HG03354 (cell line): ENCODE data around the gene ELK4.

Source experiments
- ATAC-seq: cut with Tn5 transposase; IDR thresholded peaks from one replicate; pipeline ENCODE4 v1.9.1; 2021; ENCODE audit warnings: mild to moderate bottlenecking; ENCODE audit not compliant: unreplicated experiment, poor library complexity, severe bottlenecking

ELK4 gene

DNA sequence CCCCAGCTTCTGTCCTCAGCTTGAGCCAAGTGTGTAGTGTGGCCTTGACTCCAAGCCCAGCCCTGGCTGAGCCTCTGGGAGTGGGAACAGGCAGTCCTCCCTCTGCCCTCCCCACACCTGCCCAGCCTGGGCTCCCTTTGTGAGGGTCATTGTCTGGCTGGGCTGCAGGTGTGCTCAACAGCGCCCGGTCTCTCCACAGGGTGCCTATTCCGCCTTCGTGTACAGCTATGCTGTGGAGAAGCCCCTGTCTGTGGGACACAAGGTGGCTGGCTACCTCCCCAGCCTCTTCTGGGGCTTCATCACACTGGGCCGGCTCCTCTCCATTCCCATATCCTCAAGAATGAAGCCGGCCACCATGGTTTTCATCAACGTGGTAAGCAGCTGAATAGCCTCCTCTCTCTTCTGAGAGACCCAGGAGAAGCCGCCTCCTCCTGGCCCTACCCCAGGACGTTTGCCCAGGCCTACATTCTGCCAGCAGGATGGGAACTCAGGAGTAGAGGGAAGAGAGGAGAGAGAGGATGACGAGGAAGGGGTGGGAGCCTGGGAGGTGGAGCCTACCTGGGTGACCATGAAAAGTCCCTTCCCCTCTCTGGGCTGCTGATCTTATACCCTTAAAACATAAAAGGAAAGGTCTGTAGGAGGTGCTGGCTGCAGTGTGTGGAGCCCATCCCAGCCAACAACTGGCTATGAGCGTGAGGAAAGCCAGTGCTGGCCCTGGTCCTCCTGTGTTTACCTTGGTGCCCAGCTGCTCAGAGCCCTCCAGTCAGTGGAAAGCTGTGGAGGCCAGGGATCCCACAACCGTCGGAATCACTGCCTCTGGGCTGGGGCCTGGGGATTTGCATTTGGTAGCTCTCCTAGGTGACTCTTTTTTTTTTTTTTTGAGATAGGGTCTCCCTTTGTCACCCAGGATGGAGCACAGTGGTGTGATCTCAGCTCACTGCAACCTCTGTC lies 45.7 kb downstream of the ELK4 start:
- no peak for ATAC-seq

DNA sequence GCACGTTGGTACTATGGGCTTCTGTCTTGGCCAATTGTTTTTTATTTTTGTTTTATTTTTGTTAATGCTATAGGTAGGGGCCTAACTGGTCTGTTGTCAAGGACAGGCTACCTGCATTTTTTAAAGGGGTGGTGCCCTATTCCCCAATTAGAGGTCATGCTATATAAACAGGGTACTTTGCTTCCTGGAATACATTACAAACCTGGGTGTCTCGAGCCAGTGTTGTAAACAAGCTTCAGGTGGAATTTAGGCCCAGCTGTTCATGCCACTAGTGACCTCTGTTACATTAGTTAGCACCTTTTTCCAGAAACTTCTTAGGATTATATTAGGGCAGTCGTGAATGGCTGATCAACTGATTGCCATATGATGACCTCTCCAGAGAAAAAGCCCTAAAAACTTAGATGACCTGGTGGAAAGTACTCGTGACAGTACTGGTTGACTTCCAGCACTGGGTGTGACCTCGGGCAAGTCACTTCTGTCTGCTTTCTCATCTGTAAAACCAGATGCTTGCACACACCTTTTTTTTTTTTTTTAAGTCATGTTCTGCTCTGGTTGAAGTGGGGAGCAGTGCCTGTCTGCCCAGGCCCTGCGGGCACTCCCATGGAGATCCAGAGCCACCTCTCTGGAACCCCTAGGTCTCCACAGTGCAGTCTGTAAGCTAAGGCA lies 46.5 kb downstream of the ELK4 start:
- no peak for ATAC-seq

DNA sequence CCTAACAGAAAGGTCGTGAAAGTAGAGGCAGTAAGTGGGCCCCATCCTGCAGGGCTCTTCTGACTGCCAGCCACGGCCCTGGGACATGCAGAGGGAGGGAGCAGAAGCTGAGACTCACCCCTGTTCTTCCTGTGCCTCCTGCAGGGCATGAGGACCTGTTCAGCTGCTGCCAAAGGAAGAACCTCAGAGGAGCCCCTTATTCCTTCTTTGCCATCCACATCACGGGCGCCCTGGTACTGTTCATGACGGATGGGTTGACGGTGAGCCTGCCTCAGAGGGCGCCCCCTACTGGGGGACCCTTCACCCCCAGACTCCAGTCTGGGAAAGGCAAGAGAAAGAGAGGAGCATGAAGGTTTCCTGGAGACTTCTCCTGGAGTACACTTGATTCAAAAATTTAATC lies 47.1 kb downstream of the ELK4 start:
- no peak for ATAC-seq

DNA sequence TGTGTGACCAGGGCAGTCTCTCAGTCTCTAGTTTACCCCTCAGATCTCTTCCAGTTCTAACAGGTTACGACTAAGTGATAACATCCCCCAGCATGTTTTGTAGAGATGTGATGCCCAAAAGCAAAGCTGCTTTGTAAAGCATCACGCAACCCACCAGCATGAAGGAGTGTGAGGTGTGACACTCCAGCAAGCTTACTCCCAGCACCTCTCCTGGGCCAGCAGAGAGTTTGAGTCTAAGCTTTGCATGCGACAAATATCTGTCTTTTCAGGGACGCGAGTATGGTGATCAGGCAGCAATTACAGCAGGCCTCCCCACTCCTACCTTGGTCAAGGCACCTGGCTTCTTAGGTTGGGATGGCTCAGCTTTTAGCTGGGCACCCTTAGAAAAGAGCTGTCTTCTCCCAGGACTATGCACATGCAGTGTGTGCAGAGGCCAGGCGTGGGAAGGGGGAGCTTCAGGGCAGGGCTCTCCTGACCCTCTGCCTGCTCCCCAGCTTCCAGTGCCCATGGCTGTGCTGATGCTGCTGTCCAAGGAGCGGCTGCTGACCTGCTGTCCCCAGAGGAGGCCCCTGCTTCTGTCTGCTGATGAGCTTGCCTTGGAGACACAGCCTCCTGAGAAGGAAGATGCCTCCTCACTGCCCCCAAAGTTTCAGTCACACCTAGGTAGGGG lies 48.2 kb downstream of the ELK4 start:
- ATAC-seq: no peak

DNA sequence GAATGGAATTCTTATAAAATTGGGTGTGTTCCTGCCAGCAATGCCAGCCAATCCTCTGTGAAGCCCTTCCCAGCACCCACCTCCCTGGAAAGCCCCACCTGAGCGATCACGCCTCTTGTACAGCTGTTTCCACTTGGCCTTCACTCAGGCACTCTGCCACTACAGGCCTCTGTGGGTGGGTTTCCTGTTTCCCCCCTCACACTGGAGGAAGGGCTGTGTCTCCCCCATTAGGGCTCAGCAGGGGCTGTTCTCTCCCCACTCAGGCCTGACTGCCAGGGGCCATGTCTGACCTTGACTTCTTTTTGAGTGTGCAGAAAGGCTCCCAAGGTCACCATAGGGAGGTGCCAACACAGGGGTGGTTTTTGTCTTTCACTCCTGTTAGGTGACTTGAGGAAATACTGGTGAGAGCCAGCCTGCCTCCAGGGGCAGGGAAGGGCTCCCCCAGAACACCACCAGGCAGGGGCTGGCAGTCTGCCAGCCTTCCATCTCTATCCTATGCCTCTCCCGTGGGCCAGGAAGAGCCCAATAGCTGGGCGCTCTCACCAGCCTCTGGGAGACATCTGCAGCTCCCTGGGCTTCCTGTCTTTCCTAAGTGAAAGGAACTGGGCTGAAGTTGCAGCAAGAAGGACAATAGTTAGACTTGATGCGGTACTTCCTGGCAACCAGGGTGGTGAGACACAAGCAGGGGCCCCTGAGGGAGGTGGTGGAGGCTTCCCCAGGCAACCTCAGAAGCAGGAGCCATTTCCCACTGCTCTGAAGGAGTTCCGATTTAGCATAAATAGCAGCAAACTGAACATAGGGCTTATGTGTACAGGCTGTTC lies 49.1 kb downstream of the ELK4 start:
- ATAC-seq: no peak

DNA sequence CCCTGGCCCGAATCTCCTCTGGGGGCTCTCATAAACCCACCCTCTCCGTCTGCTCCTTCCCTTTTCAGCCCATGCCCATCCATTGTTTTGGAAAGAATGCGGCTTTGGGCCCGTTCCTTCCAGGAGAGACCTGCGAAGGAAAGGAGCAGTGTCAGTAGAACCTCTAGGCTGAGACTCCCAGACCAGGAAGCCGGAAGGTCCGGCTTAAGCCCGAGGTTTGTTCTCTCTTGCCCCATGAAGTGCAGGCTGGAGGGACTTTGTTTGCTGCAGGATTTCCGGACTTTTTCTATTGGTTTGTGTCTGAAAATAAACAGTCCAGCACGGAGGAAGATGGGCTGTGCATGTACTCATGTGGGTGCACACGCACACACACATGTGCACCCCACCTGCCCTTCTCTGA lies 49.8 kb downstream of the ELK4 start:
- no peak for ATAC-seq

DNA sequence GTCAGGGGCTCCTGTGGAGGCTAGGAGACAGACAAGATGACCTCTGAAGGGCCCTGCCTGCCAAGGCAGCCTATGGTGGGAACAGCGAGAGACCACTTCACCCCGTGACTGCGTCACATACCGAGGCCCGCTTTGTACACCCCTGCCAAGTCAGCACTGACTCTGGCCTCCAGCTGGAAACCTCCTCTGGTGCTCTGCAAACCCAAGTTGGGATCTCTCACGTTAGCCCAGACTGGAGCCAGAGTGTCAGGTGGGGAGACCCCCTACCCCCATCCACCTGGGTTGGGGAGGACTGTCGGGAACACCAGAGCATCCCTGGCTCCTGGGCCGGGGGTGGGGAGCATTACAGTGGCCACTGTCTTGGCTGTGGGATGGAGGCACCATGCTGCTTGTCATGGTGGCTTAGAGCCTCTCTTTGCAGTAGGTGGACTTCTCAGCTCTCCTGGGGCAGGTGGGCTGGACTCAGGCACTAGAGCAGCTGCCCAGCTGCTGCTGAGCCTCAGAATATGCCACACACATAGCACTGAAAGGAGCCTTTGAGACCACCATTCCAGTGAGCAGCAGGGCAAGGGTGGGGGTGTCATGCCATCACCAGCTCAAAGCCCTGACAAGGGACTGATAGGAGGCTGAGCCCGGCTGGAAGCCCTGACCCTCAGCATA lies 50.4 kb downstream of the ELK4 start:
- ATAC-seq: no peak

DNA sequence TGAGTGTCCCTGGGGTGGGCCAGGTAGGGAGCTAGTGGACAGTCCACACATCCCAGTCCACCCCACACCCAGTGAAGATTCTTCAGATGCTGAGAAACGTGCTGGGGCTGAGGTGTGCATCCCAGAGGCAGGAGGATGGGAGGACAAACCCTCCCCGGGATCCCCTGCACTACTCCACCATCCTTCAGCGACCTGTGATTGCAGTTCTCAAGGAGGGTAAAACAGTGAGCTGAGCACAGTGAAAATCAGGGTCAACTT lies 51.0 kb downstream of the ELK4 start:
- no peak for ATAC-seq

DNA sequence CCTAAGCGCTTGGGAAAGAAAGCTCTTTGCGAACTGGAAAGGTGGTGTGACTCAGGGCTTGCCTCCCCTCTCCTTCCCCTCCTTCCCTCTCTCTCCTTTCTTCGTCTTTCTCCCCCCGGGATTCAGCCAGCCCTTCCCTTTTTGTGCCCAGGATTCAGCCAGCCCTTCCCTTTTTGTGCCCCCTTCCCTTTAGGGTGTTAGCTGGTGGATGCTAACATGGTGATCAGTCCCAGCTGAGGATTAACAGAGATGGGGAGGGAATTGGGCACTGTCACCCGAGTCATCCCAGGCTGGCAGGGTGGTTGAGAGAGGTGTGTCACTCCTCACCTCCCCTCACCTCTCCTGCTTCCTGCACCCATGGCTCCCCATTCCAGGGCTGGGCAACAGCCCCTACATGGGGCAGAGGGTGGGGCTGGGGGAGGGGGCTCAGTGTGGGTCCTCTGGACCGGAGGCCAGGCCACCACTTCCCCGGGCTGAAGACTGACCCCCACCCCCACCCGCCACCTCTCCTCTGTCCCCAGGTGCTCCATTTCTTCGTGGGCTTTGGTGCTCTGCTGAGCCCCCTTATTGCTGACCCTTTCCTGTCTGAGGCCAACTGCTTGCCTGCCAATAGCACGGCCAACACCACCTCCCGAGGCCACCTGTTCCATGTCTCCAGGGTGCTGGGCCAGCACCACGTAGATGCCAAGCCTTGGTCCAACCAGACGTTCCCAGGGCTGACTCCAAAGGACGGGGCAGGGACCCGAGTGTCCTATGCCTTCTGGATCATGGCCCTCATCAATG lies 51.5 kb downstream of the ELK4 start:
- ATAC-seq: no peak

DNA sequence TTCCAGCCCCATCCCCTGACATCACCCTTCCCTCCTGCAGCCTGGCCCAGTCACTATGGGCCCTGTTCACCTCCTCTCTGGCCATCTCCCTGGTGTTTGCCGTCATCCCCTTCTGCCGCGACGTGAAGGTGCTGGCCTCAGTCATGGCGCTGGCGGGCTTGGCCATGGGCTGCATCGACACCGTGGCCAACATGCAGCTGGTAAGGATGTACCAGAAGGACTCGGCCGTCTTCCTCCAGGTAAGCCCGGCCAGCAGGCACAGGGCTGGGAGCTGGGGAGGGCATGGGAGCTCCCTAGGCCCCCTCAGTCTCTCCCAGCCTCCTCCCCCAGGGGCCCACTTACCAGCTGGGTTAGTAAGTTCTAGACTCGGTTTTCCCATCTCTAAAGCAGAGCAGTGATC lies 52.1 kb downstream of the ELK4 start:
- no peak for ATAC-seq

DNA sequence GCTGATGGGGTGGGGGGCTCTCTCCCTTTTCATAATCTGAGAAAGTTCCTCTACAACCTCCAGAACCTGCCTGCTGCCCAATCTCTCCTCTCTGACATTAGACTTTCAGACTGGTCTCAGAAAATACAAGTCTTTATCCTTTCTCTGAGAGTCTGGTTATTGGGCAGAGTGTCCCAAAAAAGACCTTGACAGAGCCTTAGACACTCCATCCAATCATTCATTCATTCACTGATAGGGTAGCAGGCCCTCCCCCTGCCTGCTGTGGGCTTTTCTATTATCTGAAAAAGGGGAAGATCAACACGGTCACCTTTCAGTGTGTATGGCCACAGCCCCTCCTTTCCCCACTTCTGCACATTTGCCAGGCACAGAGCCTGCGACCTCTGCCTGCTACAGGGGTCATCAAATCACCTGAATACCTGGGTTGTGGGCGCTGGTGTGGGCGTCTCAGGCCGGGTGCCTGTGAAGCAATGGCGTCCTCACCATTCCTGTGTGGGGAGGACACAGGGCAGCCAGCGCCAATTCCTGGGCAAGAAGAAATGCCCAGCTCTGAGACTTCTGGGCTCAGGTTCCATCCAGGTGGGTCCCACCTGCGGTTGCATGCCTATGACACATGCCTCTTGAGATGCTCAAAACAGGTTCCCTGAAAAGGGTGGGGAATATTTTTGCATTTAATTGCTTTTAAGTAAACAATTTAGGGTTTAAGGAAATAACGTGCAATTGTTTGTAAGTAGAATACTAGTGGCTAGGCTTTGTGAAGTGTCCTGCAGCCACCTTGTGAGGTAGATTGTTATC lies 52.8 kb downstream of the ELK4 start:
- no peak for ATAC-seq

DNA sequence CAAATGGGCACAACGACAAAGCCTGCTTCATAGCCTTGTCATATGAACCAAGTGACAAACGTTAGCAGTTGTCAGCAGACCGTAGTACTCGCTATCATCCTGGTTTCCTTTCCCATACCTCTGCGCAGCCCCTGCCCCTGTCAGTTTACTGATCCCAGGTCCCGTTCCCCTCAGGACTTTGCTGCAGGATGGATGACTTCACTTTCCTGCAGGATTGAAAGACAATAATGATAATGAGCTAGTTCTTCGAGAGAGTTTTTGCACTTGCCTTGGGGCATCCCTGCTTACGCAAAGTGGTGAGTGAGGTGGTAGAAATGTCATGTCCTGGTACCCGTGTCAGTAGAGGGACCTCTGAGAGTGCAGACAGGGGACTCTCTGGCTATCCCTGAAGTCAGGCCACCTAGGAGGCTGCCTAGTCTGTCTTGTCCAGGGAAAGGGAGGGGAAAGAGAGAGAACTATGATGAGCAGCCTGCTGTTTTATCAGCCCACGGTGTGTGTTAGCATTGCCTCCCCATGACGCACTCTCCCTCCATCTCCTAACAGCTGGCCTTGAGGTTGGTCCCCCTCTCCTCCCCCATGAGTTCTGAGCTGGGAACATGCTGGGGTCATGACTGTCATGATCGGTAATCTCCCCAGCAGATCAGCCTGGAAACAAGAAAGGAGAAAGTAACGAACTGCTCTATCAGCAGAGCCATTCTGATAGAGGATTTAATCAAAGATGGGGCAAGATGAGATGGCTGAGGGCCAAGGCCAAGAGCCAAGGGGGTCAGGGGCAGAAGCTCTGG lies 53.7 kb downstream of the ELK4 start:
- ATAC-seq: no peak

DNA sequence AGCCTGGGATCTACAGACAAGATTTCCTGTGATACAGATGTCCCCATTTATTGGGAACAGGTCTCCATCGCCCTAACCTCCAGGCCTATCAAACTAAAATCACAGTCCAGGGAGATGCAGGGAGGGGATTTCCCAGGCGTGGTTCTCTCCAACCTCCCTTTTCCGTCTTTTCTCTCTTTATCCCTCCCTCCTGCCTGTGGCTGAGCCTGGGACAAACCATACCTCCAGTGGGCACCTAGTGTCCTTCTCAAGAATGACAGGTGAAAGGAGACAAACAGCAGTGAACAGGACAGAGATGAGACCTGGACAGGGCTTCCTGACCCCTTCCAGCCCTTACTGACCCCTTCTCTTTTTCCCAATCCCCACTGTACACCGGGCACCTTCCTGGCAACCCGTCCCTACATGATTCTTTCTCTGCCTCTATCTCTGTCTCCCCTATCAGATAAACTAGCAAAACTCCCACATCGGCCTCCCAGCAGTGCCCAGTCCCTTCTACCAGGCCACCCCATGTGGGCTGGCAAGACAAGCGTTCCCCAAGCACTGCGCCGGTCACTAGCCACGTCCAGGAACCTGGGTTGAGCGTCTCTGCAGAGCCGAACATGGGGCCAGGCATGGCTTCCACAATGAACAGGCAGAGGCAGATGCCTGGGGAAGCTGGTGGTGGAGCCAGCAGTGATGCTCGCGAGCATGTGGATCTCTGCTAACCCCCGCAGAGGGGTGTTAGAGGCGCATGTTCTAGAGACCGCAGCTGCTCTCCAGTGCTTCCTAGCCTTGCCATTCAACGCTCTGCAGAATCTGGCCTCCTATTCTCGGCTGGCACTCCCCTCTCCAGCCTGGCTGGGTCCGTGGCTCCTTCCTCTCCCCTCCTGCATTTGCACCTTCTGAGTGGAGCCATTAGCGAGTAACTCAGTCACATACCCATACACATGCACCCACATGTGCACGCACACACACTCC lies 54.7 kb downstream of the ELK4 start:
- no peak for ATAC-seq

DNA sequence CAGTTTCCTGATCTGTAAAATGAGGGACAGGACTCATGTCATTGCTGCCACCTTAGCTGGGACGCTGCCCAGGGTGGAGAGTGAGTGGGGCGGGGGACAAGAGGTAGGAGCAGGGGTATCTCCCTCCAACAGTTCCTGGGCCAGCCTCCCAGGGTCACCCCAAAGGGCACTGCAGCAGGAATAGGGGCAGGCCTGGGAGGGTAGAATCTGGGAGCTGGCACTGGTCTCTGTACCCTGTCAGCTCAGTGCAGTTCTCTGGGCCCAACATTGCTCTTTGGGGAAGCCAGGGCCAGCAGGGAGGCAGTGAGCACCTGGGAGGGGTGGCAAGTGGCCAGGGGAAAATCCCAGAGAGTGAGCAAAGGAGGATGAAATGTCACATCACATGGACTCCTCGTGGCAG lies 55.8 kb downstream of the ELK4 start:
- ATAC-seq: no peak

DNA sequence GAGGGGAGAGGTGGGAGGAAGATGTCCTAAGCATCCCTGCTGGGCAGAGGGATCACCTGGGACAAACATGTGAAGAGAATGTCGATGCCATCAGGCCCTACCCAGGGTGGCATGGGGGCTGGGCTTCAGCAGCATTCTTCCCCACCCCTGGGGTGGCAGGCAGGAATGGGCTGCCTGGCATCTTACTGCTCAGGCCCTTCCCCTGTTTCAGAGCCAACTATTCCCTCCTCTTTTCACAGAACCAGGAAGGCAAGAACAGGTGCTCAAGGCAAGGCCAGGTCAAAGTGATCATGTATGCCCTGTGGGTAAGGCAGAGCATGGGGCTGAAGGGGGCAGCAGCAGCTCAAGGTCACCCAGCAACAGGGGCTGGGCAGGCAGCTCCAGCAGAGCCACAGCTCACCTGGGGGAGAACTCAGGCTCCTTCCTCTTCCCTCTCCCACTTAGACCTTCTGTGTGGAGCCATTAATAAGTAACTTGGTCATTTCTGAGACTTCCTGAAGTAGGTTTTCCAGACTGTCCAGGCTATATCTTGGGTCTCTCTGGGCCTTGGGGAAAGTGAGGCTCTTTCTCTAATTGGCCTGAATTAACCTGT lies 56.4 kb downstream of the ELK4 start:
- no peak for ATAC-seq

DNA sequence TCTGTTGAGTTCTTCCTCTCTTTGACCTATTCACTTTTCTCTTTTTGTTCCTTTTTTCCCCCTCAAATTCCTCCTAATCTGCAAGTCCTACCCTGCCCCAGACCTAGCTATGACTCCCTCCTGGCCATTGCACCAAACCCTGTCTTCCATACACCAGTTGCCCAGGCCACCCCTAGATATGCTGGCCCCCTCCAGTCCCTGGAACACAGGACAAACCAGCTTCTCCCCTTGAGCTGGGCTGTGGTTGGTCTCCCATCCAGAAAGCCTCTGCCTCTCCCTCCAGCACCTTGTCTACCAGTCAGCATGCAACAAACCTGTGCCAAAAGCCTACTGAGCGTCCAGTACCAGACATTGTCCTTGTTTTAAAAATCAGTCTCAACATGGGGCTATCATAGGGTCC lies 59.4 kb downstream of the ELK4 start:
- no peak for ATAC-seq
